ENCODE measurements around the gene QDPR.
"Not testable (repeated sequence)": the region's sequence is repeated elsewhere in the genome, so short reads cannot be mapped to it uniquely, and the experiment has no call there.

QDPR gene

GRCh38 chr4:17491196-17491595, 20.7 kb downstream of the QDPR start:
- DNase-seq (ENCODE audit: low read depth): no peak

DNA sequence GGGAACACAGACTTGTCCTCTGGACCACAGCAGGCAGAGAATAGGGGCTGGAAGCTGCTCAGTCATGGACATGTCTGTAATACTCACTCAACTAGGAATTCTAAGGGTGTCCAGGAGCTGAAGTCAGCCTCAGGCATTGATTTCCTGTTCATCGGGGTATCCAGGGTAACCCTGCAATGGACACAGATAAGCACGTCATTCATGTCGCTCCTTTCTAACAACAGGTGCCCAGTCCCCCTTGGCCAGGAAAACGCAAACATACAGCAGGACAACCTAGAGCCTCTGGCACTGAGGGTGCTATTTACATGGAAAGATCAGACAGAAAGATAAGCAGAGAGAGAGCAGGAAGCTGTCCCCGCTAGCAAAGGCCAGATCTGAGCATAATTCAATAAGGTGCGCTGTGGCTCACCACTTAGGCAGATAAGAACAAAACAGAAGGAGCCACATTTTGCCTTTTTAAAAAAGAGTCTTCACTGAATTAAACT, 21.3 kb downstream of the QDPR start:
- no peak for DNase-seq (ENCODE audit: low read depth)

- DNase-seq (ENCODE audit: low read depth): no peak
These were observed 22.2 kb downstream of the QDPR start for GRCh38 chr4:17489721-17490120.

GRCh38 chr4:17489123-17489522, 22.8 kb downstream of the QDPR start:
- DNase-seq (ENCODE audit: low read depth): no peak

DNA sequence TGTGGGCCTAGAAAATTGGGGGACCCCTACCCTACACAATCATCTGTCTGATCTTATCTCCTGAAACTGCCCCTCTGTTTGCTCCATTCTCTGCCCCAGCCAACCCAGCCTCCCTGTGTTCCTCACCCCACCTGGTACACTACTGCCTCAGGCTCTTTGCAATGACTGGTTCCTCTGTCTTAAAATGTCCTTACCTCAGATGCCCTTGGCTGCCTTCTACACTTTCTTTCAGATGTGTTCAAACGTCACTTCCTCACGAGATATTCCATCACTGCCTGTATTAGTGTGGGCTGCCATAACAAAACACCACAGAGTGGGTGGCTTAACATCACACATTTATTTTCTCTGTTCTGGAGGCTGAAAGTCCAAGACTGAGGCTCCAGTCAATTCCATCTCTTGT, 29.2 kb downstream of the QDPR start:
- no peak for DNase-seq (ENCODE audit: low read depth)

DNA sequence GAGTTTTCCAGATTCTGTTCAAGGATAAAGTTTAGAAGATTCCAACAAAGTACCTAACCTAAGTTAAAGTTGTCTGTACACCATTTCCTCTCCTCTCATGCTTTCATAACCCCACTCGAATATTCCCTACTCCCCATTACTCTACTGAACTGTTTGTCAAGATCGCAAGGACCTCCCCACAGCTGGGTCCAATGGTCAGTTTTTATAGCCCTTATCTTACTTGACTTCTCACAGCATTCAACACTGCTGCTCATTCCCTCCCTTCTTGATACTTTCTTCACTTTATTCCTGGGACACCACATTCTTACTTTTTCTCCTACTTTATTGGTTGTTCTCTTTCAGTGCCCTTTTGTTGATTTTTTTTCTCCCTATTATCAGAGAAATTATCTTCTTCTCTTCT, 30.9 kb downstream of the QDPR start:
- DNase-seq (ENCODE audit: low read depth): no peak

GRCh38 chr4:17480210-17480927, 31.5 kb downstream of the QDPR start:
- DNase-seq (ENCODE audit: low read depth): no peak

DNA sequence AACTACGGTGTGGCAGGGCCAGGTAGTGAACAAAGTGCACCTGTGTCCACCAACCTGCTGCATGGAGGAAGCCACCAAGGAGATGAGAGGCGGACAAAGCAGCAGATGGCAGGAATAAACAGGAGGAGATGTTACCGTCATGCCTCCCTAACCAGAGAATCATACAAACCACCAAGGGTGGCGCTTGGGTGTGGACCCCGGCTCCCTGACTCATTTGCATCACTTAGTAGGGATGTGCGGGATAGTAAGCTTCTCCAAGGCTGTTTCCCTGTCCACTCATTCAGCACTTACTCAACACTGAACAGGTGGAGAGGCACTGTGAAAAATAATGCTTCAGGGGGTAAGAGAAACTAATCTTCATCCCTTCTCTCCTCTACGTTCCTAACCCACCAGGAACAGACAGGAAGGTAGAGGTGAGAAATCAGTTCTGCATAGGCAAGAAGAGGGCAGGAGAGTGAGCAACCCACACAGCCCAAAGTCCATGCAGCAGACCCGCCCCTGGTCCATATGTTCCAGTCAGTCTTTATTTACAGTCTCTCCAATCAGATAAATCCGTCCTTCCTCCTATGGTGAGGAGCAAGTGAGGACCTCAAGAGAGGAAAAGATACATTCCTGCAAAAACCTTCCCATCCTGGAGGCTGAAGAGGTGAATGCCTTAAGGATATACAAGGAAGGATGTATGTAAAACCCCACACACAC, 34.0 kb downstream of the QDPR start:
- DNase-seq (ENCODE audit: low read depth): no peak

DNA sequence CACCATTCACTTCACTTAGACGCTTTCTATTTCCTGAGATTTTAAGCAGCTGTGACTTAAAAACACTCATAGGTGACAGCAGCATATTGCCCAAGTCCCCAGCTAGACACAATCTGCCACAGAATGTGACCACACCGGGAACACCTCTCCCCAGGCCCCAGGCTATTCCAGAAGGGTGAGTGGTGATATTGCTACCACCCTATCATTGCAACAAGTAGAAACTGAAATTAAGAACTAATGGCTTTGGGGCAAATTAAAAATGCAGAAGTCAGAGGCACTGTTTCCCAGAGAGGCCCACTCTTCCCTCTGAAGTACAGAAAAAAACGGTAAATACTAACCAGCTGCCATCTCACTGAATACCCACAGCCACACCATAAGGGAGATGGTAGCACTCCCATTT, 35.0 kb downstream of the QDPR start:
- no peak for DNase-seq (ENCODE audit: low read depth)

GRCh38 chr4:17475481-17475880, 36.4 kb downstream of the QDPR start:
- DNase-seq (ENCODE audit: low read depth): no peak

DNA sequence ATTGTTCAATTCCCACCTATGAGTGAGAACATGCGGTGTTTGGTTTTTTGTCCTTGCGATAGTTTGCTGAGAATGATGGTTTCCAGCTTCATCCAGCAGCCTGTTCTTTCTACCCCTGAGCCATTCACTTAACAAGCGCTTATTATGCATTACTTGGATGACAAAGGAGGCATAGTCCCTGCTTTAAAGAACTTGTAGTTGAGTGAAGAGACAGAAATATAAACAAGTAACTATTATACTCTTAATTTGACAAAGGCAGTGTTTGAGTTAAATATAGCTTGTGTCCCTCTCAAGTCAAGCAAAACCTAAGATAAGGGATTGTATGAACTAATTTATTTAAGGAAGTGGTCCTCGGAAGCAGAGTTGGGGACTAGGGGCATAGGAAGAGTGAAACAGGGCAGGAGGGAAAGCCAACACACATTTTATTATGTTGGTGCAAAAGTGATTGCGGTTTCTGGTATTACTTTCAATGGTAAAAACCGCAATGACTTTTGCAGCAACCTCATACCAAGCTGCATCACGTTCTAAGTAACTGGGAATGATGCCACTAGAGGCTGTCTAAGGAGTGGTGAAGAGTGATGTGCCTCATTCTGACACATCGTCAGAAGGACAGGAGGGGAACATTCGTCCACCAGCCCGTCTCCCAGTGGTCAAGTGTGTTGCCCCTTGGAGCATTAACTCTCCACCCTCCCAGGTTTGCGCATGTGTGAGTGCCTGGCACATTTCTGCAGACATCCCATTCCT, 41.8 kb downstream of the QDPR start:
- no peak for DNase-seq (ENCODE audit: low read depth)

DNA sequence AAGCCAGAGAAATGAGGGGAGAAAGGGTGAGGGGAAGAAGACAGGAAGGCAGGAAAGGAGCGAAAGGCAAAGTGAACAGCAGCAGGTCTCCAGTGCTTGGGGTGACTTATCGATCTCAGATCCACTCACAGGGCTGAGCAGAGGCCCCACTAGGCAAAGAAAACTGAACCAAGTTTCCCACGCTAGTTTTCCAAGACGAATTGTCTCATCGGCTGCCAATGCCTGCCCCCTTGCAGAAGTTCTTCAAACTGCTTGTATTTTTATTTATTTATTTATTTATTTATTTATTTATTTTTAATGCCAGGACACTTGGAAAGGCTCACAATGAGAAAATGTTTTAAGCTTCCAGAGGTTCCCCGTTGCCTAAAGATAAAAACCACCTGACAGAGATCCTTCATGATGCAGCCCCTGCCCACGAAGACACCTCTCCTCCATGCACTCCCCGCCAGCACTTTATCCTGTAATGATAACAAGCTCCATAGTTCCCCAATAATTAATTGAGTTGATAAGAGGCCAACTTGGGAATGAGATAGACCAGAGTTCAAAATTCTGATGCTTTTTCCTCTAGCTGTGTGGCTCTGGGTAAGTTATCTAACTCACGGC, 43.2 kb downstream of the QDPR start:
- no peak for DNase-seq (ENCODE audit: low read depth)

DNA sequence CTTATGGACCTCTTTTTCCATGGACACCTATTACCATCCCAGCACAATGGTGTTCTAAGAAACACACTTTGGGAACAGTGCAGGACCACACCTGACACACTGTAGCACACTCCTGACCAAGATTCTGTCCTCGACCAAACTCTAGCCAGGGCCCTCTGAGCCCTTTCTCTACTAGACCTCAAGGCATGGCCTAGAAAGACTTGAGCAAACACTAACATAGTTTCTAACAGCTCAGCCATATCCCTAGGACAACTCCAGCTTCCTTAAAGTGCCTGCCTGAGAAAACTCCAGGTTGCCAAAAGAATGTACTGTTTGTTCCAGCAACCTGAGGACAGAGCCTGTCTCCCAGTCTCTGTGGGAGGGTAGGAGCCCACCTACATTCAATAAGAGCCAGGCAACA, 48.3 kb downstream of the QDPR start:
- no peak for DNase-seq (ENCODE audit: low read depth)

DNA sequence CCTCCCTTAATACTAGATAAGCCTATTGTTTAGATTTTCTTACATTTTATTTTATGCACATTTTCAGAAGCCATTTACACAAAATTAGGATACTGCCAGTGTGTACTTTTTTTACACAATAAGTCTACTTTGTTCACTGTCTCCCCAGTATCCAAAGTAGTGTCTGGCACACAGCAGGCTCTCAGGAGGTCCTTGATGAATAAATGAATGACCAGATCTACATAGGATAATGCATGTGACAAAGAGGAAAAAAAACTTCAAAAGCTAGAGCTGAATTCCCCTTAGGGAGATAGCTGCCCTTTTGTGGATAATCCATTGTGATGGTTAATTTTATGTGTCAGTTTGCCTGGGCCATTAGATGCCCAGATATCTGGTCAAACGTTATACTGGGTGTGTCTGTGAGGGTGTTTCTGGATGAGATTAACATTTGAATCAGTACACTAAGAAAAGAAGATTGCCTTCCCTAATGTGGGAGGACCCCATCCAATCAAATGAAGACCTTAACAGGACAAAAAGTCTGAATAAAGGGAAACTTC, 61.6 kb downstream of the QDPR start:
- no peak for DNase-seq (ENCODE audit: low read depth)

DNA sequence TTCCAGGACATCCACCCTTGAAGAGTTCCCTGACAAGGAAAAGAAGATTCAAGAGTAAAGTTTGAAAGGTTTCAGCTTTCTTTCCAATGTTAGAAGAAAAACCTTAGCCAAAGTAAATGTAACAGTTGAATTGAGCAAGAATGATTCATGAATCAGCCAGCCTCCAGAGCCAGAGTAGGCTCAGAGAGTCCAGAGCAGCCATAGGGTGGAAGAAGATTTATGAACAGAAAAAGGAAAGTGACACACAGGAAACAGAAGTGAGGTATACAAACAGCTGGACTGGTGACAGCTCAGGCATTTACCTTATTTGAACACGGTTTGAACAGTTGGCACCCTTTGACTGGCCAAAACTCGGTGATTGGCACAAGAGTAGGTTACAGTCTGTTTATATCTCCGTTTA, 63.2 kb downstream of the QDPR start:
- no peak for DNase-seq (ENCODE audit: low read depth)

- peak; percentile 60 for DNase-seq (ENCODE audit: low read depth)
These were observed 64.1 kb downstream of the QDPR start for GRCh38 chr4:17447675-17448298.

- no peak for DNase-seq (ENCODE audit: low read depth)
These were observed 64.8 kb downstream of the QDPR start for GRCh38 chr4:17447056-17447455.

GRCh38 chr4:17442477-17442876, 69.4 kb downstream of the QDPR start:
- DNase-seq (ENCODE audit: low read depth): not testable (repeated sequence)

GRCh38 chr4:17437396-17437795, 74.5 kb downstream of the QDPR start:
- DNase-seq (ENCODE audit: low read depth): no peak

DNA sequence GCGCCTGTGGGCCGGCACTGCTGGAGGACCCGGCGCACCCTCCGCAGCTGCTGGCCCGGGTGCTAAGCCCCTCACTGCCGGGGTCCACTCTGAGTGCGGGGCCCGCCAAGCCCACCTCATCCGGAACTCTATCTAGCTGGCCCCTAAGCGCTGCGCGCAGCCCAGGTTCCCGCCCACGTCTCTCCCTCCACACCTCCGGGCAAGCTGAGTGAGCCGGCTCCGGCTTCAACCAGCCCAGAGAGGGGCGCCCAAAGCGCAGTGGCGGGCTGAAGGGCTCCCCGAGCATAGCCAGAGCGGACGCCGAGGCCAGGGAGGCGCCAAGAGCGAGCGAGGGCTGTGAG, 75.2 kb downstream of the QDPR start:
- DNase-seq (ENCODE audit: low read depth): no peak
